Heart left ventricle (tissue), 13 donors: ENCODE data around the gene C1orf146.

ENCODE experiments used
- CTCF ChIP-seq, 12 donors: fragments of 200-600 bp; sonication (generic) in 4 of 12; IDR thresholded peaks; one replicate each; pipeline versions ENCODE4 v1.5.0 to v1.8.0; 2018 to 2022; ENCODE audit warnings: antibody characterized with exemption in 12 of 12, mild to moderate bottlenecking in 5 of 12
- POLR2A ChIP-seq, 2 donors: fragments of 450-650 bp; IDR thresholded peaks; one replicate each; pipeline ENCODE4 v1.6.1; 2017; ENCODE audit warnings: antibody characterized with exemption in 2 of 2, mild to moderate bottlenecking in 2 of 2, moderate library complexity in 2 of 2
- donor health status: ischemic (EF 13 %, LVEDD 7.1; RV severe dilation, severe dysfunction).
- donor health status: DM: no; HTN: yes; CAD: no.
- donor health status: DM: no; HTN: no; CAD: no.
- donor health status: ischemic (EF 25% LVEDD 6.9; RV normal size, moderate dysfunction).
- donor health status: ischemic (EF 25% LVEDD 5.7; RV mildly dilated, moderate dysfunction).
- donor health status: ischemic (EF 35%, LVEDD 5.7; RV mildly dilated, moderate dysfunction).
- donor health status: nonischemic (EF 11% LVEDD 7.7; RV severe dilation, severe dysfunction).
- donor health status: DM: yes; HTN: yes; CAD: no.
- donor health status: PGD.
- donor health status: ischemic (EF 29% LVEDD 5.4; RV normal size, mild dysfunction).
- donor health status: nonischemic (EF 23%, LVEDD 6.1; RV moderate dilation, normal function).

- TF ChIP-seq CTCF (IDR thresholded peaks at IDR 0.05) (no peak), POLR2A (IDR thresholded peaks at IDR 0.05) (no peak)
These were observed 44.8 kb downstream of the C1orf146 start for GRCh38 chr1:92262516-92262915.
